HG03565 (cell line): ENCODE results near the gene TRPM2.
"Not testable (repeated sequence)": the region's sequence is repeated elsewhere in the genome, so short reads cannot be mapped to it uniquely, and the experiment has no call there.

ENCODE experiments used
- ATAC-seq: cut with Tn5 transposase; IDR thresholded peaks from one replicate; pipeline ENCODE4 v1.9.1; 2021; ENCODE audit warnings: mild to moderate bottlenecking, moderate library complexity; ENCODE audit not compliant: unreplicated experiment

The TRPM2 gene

DNA sequence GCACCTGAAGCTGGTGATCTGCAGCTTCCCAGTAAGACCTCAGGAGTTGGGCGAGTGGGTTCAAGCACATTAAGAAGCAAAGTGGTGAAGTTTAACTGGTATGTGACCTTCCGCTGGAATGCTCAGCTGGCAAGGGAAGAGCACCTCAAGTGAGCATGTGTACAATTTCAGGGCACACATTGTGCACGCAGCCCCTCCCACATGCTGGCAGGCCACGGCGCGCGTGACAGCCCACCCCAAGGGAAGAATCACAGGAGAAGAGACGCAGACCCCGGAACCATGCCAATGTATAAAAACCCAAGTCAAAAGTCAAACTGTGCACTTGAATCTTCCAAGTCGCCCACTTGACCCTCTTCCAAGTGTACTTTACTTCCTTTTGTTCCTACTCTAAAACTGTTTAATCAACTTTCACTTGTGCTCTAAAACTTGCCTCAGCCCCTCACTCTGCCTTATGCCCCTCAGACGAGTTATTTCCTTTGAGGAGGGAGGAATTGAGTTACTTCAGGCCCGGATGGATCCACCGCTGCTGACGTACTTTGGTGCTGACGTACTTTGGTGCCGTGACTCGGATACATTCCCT lies 121.9 kb downstream of the TRPM2 start:
- no peak for ATAC-seq

DNA sequence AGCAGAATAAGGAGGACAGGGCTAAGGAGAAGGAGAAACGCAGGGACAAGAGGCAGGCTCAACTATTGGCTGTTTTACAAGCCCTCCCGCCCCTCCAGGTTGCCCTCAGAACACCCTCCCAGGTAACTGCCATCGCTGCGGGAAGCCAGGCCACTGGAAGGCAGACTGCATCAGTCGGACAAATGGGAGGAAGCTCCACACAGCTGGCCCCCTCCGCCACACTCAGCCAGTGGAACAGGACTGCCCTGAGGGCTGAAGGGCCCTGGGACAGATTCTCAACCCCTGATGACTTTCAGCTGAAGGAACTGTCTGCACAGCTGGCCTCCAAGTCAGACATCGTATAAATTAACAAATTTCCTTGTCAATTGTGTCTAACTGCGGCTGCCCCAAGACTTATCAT lies 123.7 kb downstream of the TRPM2 start:
- ATAC-seq, result no peak

DNA sequence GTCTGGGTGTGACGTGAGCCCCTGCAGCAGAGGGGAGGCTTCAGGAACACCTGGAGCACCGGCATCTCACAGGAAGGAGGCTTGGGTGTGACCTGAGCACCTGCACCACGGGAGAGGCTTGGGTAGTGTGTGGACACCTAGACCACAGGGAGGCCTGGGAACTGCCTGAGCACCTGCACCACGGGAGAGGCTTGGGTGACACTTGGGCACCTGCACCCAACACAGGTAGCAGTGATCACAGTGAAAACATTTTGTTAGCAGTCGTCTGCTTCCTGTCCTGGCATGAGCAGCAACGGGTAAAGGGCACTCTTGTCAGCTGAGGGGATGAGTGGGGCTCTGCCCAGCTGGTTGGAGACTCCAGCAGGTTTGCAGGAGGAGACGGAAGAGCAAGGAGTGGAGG lies 124.3 kb downstream of the TRPM2 start:
- no peak for ATAC-seq

DNA sequence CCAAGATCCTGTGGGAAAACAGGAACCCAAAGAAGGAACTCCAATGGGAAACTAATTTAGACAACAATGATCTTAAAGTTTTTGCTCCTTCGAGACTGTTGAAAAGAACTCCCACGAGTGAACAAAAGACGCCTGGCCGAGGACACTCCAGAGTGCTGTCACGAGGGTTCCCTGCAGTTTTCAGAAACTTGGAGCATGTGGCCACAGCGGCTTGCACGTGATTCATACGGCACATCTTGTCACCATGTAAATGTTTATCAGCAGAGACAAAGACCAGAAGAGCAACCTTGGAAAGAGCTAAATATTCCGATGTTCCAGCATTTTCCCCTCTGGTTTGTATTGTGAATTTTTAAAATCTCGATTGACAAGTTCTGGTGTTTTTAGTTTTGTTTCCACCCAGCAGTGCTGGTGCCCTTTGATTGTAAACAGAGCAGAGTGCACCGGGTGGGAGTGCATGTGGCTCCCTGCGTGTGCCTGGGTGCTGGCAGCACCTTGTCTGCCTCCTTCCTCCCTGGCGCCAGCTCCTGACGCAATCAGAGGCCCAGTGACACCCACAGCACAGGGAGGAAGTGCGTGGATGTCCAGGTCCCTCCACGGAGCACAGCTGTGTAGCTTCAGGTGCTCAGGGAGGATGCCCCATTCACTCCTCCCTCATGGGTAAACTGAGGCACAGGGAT lies 124.8 kb downstream of the TRPM2 start:
- no peak for ATAC-seq

DNA sequence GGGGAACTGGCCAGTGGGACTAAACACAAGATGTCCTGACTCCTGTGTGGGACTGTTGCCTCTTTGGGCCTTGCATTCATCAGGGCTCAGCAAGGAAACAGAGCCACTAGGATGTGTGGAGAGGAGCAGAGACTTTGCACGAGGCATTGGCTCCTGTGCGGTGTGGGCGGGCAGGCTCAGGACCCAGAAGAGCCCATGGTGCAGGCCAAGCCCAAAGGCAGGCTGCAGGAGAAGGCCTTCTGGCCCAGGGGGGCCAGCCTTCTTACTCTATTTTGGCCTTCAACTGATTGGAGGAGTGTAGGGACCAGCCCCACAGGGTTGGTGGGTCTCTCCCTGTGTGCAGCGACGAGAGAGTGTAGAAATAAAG lies 125.4 kb downstream of the TRPM2 start:
- no peak for ATAC-seq

DNA sequence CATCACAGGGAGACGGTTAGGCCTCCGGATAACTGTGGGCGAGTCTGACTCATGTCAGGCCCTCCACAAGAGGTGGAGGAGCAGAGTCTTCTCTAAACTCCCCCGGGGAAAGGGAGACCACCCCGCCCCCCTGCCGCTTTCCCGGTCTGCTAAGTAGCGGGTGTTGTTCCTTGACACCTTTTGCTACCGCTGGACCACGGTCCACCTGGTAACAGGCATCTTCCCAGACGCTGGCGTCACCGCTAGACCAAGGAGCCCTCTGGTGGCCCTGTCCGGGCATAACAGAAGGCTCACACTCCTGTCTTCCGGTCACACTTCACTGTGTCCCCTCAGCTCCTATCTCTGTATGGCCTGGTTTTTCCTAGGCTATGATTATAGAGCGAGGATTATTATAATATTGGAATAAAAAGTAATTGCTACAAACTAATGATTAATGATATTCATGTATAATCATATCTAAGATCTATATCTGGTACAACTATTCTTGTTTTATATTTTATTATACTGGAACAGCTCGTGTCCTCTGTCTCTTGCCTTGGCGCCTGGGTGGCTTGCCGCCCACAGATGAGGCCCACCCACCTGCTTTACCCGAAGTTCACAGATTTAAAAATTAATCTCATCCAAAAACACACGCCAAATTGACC lies 126.3 kb downstream of the TRPM2 start:
- ATAC-seq, result not testable (repeated sequence)

DNA sequence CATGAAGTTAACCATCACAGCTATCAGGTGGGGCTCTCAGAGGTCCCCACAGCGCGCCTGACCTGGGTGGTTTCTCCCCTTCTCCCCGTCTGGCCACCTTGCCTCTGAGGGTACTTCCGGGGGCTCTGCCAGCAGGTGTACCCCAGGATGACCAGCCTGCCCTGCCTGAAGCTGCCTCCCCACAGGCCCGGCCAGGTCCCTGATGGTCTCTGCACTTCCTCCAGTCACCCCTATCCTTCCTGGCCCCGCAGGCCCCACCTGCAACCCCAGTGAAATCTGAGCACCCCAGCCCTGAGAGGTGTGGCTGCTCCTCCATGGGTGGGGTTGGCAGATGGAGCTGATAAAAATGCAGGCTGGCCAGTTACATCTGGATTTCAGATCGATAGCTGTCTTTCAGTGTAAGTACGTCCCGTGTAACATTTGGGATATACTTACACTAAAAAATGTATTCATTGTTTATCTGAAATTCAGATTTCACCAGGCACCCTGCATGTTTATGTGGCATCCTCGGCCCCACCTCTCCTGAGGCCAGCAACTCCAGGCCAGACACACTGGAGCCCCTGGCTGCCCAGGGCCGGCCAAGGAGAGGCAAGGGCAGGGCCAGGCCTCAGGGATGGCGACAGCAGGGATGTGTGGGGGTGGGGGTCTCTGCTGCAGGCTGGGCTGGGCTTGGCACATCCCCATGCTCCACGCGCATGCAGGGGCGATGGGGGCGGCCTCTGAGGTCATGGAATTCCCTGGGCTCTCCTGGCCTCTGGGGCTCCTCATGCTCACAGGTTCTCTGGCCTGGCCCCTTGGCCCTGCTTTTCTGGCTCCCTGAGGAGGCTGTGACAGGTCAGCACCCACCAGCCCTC lies 127.0 kb downstream of the TRPM2 start:
- no peak for ATAC-seq

DNA sequence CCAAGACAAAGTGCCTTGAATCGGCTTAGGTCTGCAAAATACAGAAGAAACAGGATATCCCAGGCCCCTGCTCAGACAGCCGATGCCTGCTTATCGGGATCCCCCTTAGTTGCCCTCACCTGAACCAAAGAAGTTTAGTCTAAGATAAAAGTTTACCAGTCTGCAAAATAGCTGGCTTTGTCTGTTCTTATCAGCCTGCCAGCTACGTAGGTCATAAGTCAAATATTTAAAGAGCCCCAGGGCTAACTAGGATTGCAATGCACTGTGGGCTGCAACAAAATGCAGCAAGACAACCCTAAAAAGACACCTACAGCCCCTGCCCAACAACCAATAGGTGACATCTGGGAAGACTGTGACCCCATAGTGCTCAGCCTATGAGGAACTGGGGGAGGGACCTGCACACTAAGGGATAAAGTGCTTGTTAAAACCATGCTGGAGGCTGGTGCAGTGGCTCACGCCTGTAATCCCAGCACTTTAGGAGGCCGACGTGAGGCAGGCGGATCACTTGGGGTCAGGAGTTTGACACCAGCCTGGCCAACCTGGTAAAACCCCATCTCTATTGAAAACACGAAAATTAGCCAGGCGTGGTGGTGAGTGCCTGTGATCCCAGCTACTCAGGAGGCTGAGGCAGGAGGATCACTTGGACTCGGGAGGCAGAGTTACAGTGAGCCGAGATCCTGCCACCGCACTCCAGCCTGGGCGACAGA lies 129.3 kb downstream of the TRPM2 start:
- no peak for ATAC-seq

DNA sequence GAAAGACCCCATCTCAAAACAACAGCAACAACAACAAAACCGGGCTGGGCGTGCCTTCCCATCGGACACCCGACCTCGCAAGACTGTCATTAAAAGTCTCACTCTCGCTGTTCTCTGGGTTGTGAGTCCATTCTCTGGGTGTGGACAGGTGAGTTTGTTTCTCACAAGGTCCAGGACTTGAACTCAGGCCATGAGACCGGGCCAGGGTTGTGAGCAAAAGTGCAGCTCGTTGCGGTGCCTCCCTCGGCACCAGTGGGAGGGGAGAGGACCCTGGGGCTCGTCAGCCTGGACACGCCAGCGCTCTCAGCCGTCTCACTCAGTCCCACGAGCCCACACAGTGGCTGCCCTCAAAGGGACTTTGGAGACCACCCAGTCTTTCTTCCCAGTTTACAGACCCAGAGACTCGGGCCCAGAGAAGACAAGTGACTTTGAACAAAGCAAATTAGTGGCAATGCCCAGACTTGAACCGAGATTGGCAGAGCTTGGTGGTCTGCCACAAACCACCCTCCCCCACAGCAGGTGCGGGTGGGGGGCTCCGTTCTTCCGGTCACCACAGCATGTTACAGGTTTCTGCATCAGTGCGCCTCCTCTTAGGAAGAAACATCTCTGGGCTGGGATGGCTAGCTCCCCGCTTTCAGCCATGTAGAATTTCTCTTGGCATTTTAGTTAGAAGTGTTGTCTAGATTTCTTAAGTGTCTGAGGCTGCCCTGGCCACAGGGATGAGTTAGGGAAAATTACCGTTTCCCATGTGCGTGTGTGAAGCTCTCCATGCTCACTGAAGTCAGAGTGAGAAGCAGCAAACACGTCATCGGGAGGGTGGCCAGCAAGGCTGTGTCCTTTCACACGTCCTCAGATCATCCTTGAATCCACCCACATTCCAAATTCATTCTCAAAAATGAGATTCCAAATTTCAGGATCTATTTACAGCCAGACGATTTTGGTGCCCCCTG lies 130.1 kb downstream of the TRPM2 start:
- ATAC-seq, result no peak

DNA sequence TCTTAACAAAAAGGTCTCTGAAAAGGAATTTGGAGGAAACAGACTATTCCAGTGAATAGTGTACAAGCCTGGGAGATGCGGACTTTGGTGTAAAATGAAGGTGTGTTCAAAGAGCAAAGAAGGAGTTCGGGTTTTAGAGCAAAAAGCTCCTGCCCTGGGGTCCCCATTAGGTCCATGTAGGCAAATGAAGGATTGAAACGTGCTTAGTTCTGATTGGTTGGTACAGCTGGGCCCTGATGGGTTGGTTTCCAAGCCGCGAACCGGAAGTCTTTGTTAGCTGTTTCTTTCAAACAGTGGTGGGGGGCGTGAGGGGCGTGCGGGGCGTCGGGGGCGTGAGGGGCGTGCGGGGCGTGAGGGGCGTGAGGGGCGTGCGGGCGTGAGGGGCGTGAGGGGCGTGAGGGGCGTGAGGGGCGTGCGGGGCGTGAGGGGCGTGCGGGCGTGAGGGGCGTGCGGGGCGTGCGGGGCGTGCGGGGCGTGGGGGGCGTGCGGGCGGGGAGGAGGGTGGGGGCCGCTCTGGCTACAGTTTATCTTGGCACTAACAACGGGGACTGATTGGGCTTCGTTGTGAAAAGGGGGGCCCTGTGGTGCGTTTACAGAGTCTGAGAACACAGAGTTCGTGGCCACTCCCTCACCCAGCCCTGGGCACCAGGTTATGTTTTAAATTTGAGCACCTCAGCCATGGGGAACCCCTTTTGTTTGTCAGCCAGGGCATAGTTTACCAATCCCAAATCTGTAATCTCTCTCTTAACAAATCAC lies 131.3 kb downstream of the TRPM2 start:
- no peak for ATAC-seq

DNA sequence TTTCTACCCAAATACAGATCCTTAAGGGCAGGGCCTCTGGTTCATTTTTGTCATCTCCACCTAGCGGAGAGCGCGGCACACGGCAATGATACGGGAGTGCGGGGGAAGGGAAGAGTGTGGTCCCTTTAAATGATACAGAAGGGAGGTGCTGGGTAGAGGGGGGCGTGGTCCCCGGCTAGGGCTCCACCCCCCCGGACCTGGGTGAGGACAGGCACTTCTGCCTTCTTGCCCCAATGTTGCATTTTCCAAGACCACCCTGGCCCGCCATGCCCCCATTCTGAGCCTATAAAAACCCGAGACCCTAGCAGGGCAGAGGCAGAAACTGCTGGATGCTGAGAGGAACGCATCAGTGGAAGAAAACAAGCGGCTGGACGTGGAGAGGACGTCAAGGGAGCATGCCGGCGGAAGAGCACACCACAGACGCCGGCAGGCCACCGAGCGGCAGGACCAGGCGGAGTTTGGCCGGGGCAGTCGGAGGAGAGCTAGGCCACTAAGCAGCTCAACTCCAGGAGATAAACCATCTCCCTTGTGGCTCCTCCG lies 131.9 kb downstream of the TRPM2 start:
- ATAC-seq, result no peak

DNA sequence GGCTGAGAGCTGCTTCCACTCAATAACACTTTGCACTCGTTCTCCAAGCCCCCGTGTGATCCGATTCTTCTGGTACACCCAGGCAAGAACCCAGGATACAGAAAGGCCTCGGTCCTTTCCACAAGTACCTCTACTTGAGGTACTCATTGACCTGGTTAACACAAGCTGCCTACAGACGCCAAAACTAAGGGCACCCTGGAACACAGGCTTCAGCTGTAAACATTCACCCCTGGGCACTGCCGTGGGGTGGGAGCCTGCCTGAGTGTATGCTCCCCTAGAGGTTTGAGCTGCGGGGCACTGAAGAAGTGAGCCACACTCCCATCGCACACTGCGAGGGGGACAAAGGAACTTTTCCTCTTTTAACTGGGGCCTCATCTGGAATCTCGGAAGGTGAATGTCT lies 132.4 kb downstream of the TRPM2 start:
- no peak for ATAC-seq

DNA sequence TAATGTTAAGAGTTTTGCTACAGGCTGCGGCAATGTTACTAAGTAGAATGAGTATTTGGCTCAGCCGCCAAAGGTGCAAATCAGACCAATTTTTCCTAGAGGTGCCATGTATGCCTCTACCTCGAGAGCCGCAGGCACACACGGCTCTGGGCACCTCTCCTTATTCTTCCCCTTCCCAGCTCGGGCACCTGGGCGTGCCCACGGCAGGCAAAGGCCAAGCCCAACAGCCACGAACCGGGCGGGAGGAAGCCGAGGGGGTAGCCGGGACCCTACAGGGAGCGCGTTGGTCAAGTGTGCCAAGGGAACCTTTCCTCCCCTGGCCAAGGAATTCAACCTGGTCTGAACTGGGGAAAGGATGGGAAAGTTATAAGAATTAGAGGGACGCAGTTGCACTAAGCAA lies 132.9 kb downstream of the TRPM2 start:
- no peak for ATAC-seq

DNA sequence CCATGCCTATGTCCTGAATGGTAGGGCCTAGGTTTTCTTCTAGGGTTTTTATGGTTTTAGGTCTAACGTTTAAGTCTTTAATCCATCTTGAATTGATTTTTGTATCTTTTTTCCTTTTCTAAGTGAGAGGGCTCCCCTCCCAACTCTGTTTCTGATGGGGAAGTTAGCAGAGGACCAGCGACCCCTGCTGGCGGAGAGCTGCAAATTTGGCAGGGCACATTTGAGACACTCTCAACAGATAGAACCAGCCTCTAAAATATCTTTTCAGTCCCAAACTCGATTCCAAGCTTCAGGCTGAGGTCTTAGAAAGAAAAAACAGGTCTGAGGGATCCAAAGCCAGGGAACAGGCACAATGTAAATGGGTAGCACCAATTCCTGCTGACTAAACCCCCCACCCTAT lies 134.4 kb downstream of the TRPM2 start:
- no peak for ATAC-seq

DNA sequence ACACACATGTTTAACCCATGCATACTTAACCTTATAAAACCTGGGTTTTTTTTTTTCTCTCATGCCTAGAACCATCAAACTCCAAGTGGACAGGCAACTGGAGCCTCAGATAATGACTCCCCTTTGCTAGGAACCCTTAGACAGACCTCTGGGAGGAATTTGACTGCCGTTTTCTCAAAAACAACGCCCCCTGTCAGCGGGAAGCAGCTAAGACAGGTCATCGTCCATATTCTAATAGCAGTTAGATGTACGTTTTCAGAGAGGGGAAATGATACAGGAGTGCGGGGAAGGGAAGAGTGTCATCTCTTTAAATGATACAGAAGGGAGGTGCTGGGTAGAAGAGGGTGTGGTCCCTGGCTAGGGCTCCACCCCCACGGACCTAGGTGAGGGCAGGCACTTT lies 136.5 kb downstream of the TRPM2 start:
- no peak for ATAC-seq

DNA sequence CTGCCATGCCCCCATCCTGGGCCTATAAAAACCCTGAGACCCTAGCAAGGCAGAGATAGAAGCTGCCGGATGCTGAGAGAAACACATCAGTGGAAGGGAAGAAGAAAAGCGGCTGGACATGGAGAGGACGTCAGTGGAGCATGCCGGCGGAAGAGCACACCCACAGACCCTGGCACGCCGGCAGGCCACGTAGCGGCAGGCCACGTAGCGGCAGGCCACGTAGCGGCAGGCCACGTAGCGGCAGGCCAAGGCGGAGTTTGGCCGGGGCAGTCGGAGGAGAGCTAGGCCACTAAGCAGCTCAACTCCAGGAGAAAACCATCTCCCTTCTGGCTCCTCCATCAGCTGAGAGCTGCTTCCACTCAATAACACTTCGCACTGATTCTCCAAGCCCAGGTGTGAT lies 137.0 kb downstream of the TRPM2 start:
- ATAC-seq, result no peak

DNA sequence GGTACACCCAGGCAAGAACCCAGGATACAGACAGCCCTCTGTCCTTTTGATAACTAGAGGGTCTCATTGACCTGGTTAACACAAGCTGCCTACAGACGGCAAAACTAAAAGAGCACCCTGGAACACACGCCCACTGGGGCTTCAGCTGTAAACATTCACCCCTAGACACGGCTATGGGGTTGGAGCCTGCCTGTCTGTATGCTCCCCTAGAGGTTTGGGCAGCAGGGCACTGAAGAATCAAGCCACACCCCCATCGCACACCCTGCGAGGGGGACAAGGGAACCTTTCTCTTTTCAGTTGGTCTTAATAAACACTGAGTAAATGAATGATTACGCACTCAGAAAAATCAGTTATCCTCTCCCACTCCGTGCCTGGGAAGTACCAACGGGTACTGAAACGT lies 137.4 kb downstream of the TRPM2 start:
- ATAC-seq, result no peak
